GM23248 (cell line): ENCODE results near the gene RUNDC1. TPM values are rescaled to one million over a fixed set of nuclear protein-coding genes. Genes with fewer than 3 reads are reported as not detected.
A peak's percentile ranks its signal among the peaks of the same experiment; 100 is the strongest.

Source experiments
- DNase-seq: peaks from one replicate; pipeline ENCODE4 v3.0.0-alpha.2; 2015
- H2AFZ ChIP-seq: fragments of 200-600 bp; sonication (generic); 2 replicates; pipeline ENCODE4 v1.6.1; 2016; ENCODE audit warnings: antibody characterized with exemption
- H3F3A ChIP-seq: fragments of 200-600 bp; sonication (generic); 2 replicates; pipeline ENCODE4 v1.6.1; 2016; ENCODE audit warnings: mild to moderate bottlenecking, antibody characterized with exemption, mixed run types; ENCODE audit not compliant: insufficient read depth
- H3K27ac ChIP-seq: fragments of 200-600 bp; sonication (generic); 2 replicates; pipeline ENCODE4 v1.5.1; 2016; ENCODE audit warnings: mild to moderate bottlenecking
- H3K27me3 ChIP-seq: fragments of 200-600 bp; sonication (generic); replicated peaks from 2 replicates; pipeline ENCODE4 v1.6.1; 2016; ENCODE audit warnings: mild to moderate bottlenecking; ENCODE audit not compliant: insufficient read depth
- H3K36me3 ChIP-seq: fragments of 200-600 bp; sonication (generic); 2 replicates; pipeline ENCODE4 v1.6.1; 2016; ENCODE audit warnings: low read depth, mild to moderate bottlenecking
- H3K4me1 ChIP-seq: fragments of 200-600 bp; sonication (generic); 2 replicates; pipeline ENCODE4 v1.6.1; 2016; ENCODE audit warnings: mild to moderate bottlenecking; ENCODE audit not compliant: insufficient read depth
- H3K4me2 ChIP-seq: fragments of 200-600 bp; sonication (generic); one replicate; pipeline ENCODE4 v1.6.1; 2016; ENCODE audit warnings: mild to moderate bottlenecking; ENCODE audit not compliant: unreplicated experiment
- H3K4me3 ChIP-seq: fragments of 200-600 bp; sonication (generic); 2 replicates; pipeline ENCODE4 v1.5.1; 2016; ENCODE audit warnings: mild to moderate bottlenecking
- H3K79me2 ChIP-seq: fragments of 200-600 bp; sonication (generic); 2 replicates; pipeline ENCODE4 v1.6.1; 2016; ENCODE audit warnings: mild to moderate bottlenecking; ENCODE audit not compliant: insufficient read depth
- H3K9ac ChIP-seq: fragments of 200-600 bp; sonication (generic); 2 replicates; pipeline ENCODE4 v1.6.1; 2016; ENCODE audit warnings: mild to moderate bottlenecking
- H3K9me2 ChIP-seq: fragments of 200-600 bp; sonication (generic); 2 replicates; pipeline ENCODE4 v1.6.1; 2016; ENCODE audit warnings: mixed run types, mild to moderate bottlenecking, moderate library complexity; ENCODE audit not compliant: insufficient read depth
- H3K9me3 ChIP-seq: fragments of 200-600 bp; sonication (generic); one replicate; pipeline ENCODE4 v1.6.1; 2017; ENCODE audit warnings: low read depth
- H4K20me1 ChIP-seq: fragments of 200-600 bp; sonication (generic); 2 replicates; pipeline ENCODE4 v1.6.0; 2016; ENCODE audit not compliant: insufficient read depth
- EZH2 ChIP-seq: fragments of 200-600 bp; sonication (generic); IDR thresholded peaks from 2 replicates; pipeline ENCODE4 v1.6.1; 2018; ENCODE audit warnings: antibody characterized with exemption, mild to moderate bottlenecking; ENCODE audit not compliant: insufficient read depth, poor library complexity, severe bottlenecking
- EZH2phosphoT487 ChIP-seq: fragments of 200-600 bp; sonication (generic); IDR thresholded peaks from 2 replicates; pipeline ENCODE4 v1.6.1; 2018; ENCODE audit warnings: antibody characterized with exemption, moderate library complexity, mild to moderate bottlenecking, low read depth; ENCODE audit not compliant: insufficient read depth
- WGBS, 2 experiments: methylation state at CpG; one replicate each; pipeline ENCODE4 v1.1.6; 2015 to 2017; ENCODE audit warnings: low lambda C conversion rate in 2 of 2, low coverage in 1 of 2; ENCODE audit errors: missing lambda C conversion rate in 2 of 2; 5-methylcytosine and 5-hydroxymethylcytosine counted together
- in situ Hi-C: fragments of 300-500 bp; cut with MboI; formaldehyde crosslinking; loops from 2 replicates; pipeline ENCODE4 v1.15.0; 2020
- polyA plus RNA-seq: library from polyadenylated mRNA; unstranded; fragments of >200 nt; fragmentation: Nextera tagmentation; extraction: Ambion mirVana; gene quantifications from 2 replicates; pipeline ENCODE4 v1.2.1, GENCODE V29; 2016
- total RNA-seq: library from RNA; depleted of rRNA; stranded (reverse); fragments of >200 nt; shearing (Covaris generic); gene quantifications from 2 replicates; pipeline ENCODE4 v1.2.3, GENCODE V29; 2014

Gene RUNDC1
- total and polyA plus RNA-seq, 2 experiments from 2014 or later: 7.6 to 8.0 TPM

GRCh38 chr17:43003542-43004172, 23.3 kb downstream of the RUNDC1 start:
- TF ChIP-seq EZH2phosphoT487 (no peak), EZH2 (no peak)
- peaks cover 42% of the 10 kb centered on the region for H3K79me2 ChIP-seq
- H3F3A ChIP-seq: peaks cover 69% of the 10 kb centered on the region
- 80 to 84% methylated on average over 5 of the region's 5 CpGs for WGBS, 2 experiments
- no peaks in the 10 kb centered on the region for H4K20me1 ChIP-seq
- DNase-seq: peak; percentile 67
- H3K9ac ChIP-seq: peak overlapping the region; percentile 6; the same call in 1 of the 2 replicates
- H3K9me3 ChIP-seq: no peaks in the 10 kb centered on the region
- in situ Hi-C loops: no loop called here
- H3K9me2 ChIP-seq: no peaks in the 10 kb centered on the region
- no peak overlapping the region for H3K4me2 ChIP-seq
- H3K36me3 ChIP-seq: peaks cover 38% of the 10 kb centered on the region
- H3K4me3 ChIP-seq: no peak overlapping the region
- H3K27me3 ChIP-seq: no peaks in the 10 kb centered on the region
- H3K4me1 ChIP-seq: peaks cover 25% of the 10 kb centered on the region
- H3K27ac ChIP-seq: peak overlapping the region; percentile 36; the same call in 1 of the 2 replicates
- no peak overlapping the region for H2AFZ ChIP-seq

- peak within 1 kb of the TSS; percentile 86 for H3K9ac ChIP-seq
- H3K4me2 ChIP-seq: peak within 1 kb of the TSS; percentile 82
- peaks cover 14% of the 10 kb centered on the region; the same call in 1 of the 2 replicates for H3K79me2 ChIP-seq
- peaks cover 10% of the 10 kb centered on the region for H3K4me1 ChIP-seq
- no peaks in the 10 kb centered on the region for H3K9me2 ChIP-seq
- H2AFZ ChIP-seq: peak within 1 kb of the TSS; percentile 84
- no peaks in the 10 kb centered on the region for H4K20me1 ChIP-seq
- DNase-seq: peak; percentile 93
- TF ChIP-seq EZH2 (no peak), EZH2phosphoT487 (no peak)
- peak within 1 kb of the TSS; percentile 85 for H3K27ac ChIP-seq
- no peaks in the 10 kb centered on the region for H3K27me3 ChIP-seq
- peaks cover 17% of the 10 kb centered on the region; the same call in 1 of the 2 replicates for H3K36me3 ChIP-seq
- WGBS, 2 experiments: 18 to 21% methylated on average over 18 of the region's 18 CpGs
- H3K4me3 ChIP-seq: peak within 1 kb of the TSS; percentile 82
- peaks cover 39% of the 10 kb centered on the region for H3F3A ChIP-seq
- in situ Hi-C loops: no loop called here
- no peaks in the 10 kb centered on the region for H3K9me3 ChIP-seq
Measured at GRCh38 chr17:43006639-43007551, 26.5 kb downstream of the RUNDC1 start, which contains the start of gene IFI35. IFI35 (plus strand) TSS chr17:43006784; CDS start chr17:43006948, 164 bp downstream.

GRCh38 chr17:43010667-43011308, 30.4 kb downstream of the RUNDC1 start:
- Histone ChIP-seq H3K4me2 (no peak overlapping the region), H3F3A (peaks cover 6% of the 10 kb centered on the region; the same call in 1 of the 2 replicates), H3K9me2 (no peaks in the 10 kb centered on the region), H3K9me3 (no peaks in the 10 kb centered on the region), H2AFZ (no peak overlapping the region), H3K9ac (no peak overlapping the region), H3K79me2 (0 out of 2 replicates have a peak, but pooled peaks cover 5% of the 10 kb centered on the region), H4K20me1 (no peaks in the 10 kb centered on the region), H3K36me3 (no peaks in the 10 kb centered on the region), H3K27me3 (no peaks in the 10 kb centered on the region), H3K4me1 (no peaks in the 10 kb centered on the region), H3K27ac (no peak overlapping the region), H3K4me3 (no peak overlapping the region)
- in situ Hi-C loops: no loop called here
- WGBS, 2 experiments: 89% methylated on average over 5 of the region's 5 CpGs
- no peak for TF ChIP-seq EZH2phosphoT487
- TF ChIP-seq EZH2: no peak
- DNase-seq: no peak
